PC-3 (cell line): ENCODE results near the gene SPR. TPM values are rescaled to one million over a fixed set of nuclear protein-coding genes. Genes with fewer than 3 reads are reported as not detected.
"Not testable (repeated sequence)": the region's sequence is repeated elsewhere in the genome, so short reads cannot be mapped to it uniquely, and the experiment has no call there.

Experiments used
- ATAC-seq: fragments of 200-7000 bp; cut with Tn5 transposase; 2 replicates; pipeline ENCODE4 v1.9.1; 2020; ENCODE audit warnings: mild to moderate bottlenecking, moderate library complexity
- BruUV-seq: library from RNA; stranded (reverse); fragments of 400-500 nt; replicated peaks from 2 replicates; lab custom pipeline; 2021; lab: Mats Ljungman, UMichigan
- CTCF ChIA-PET: fragments of 300-600 bp; sonication (Branson Sonifier 250); formaldehyde crosslinking; loops from one replicate; lab custom pipeline; 2022; ENCODE audit warnings: antibody characterized with exemption; lab: Charles Lee
- POLR2A ChIA-PET: fragments of 300-600 bp; sonication (Branson Sonifier 250); formaldehyde crosslinking; loops from one replicate; lab custom pipeline; 2022; ENCODE audit warnings: antibody characterized with exemption; ENCODE audit not compliant: unreplicated experiment; lab: Charles Lee
- DNase-seq: peaks from one replicate; pipeline ENCODE4 v3.0.0-alpha.2; 2015
- H2AFZ ChIP-seq: fragments of 300-600 bp; sonication (generic); 2 replicates; pipeline ENCODE4 v1.6.0; 2016; ENCODE audit warnings: antibody characterized with exemption, low read length
- H3F3A ChIP-seq: fragments of 300-600 bp; sonication (generic); one replicate; pipeline ENCODE4 v1.6.0; 2017; ENCODE audit warnings: antibody characterized with exemption, low read length, control low read depth, mild to moderate bottlenecking; ENCODE audit not compliant: unreplicated experiment
- H3K27ac ChIP-seq: fragments of 300-600 bp; sonication (generic); 2 replicates; pipeline ENCODE4 v1.5.1; 2016; ENCODE audit warnings: mild to moderate bottlenecking, low read length
- H3K27me3 ChIP-seq: fragments of 300-600 bp; sonication (generic); 2 replicates; pipeline ENCODE4 v1.6.1; 2016; ENCODE audit warnings: low read length, mixed read lengths
- H3K36me3 ChIP-seq: fragments of 300-600 bp; sonication (generic); 2 replicates; pipeline ENCODE4 v1.6.1; 2016; ENCODE audit warnings: low read depth, mixed run types, low read length, mixed read lengths
- H3K4me1 ChIP-seq: fragments of 300-600 bp; sonication (generic); 2 replicates; pipeline ENCODE4 v1.5.1; 2016; ENCODE audit warnings: low read length; ENCODE audit not compliant: insufficient read depth
- H3K4me2 ChIP-seq: fragments of 300-600 bp; sonication (generic); 2 replicates; pipeline ENCODE4 v1.6.0; 2016; ENCODE audit warnings: low read length
- H3K4me3 ChIP-seq: fragments of 300-600 bp; sonication (generic); 2 replicates; pipeline ENCODE4 v1.5.1; 2016; ENCODE audit warnings: mild to moderate bottlenecking, low read length, mixed read lengths
- H3K79me2 ChIP-seq: fragments of 300-600 bp; sonication (generic); 2 replicates; pipeline ENCODE4 v1.6.1; 2017; ENCODE audit warnings: low read length, mixed read lengths
- H3K9ac ChIP-seq: fragments of 300-600 bp; sonication (generic); 2 replicates; pipeline ENCODE4 v1.6.0; 2016; ENCODE audit warnings: mild to moderate bottlenecking, low read length
- H3K9me2 ChIP-seq: fragments of 300-600 bp; sonication (generic); replicated peaks from 2 replicates; pipeline ENCODE4 v1.6.1; 2016; ENCODE audit warnings: mixed run types, low read length, mixed read lengths
- H3K9me3 ChIP-seq: fragments of 300-600 bp; sonication (generic); 2 replicates; pipeline ENCODE4 v1.6.1; 2016; ENCODE audit warnings: low read length, mixed read lengths
- H4K20me1 ChIP-seq: fragments of 300-600 bp; sonication (generic); 2 replicates; pipeline ENCODE4 v1.6.1; 2016; ENCODE audit warnings: low read length, mixed read lengths
- CTCF ChIP-seq: fragments of 300-600 bp; sonication (generic); conservative IDR thresholded peaks from 2 replicates; pipeline ENCODE4 v1.5.1; 2017; ENCODE audit warnings: antibody characterized with exemption, low read depth, mild to moderate bottlenecking, low read length
- EZH2 ChIP-seq: fragments of 300-600 bp; sonication (generic); IDR thresholded peaks from one replicate; pipeline ENCODE4 v1.6.1; 2017; ENCODE audit warnings: antibody characterized with exemption, mild to moderate bottlenecking, low read length; ENCODE audit not compliant: unreplicated experiment
- EZH2phosphoT487 ChIP-seq: fragments of 300-600 bp; sonication (generic); IDR thresholded peaks from 2 replicates; pipeline ENCODE4 v1.6.1; 2018; ENCODE audit warnings: mild to moderate bottlenecking, antibody characterized with exemption, low read length, borderline replicate concordance
- intact Hi-C: fragments of 100-400 bp; cut with micrococcal nuclease; formaldehyde crosslinking; loops from 2 replicates; pipeline ENCODE4 v1.9.0; 2023
- total RNA-seq: library from RNA; depleted of rRNA; stranded (reverse); fragments of >200 nt; gene quantifications from 2 replicates; pipeline ENCODE4 v1.2.3, GENCODE V29; 2014

The SPR gene
- total RNA-seq, 1 experiment from 2014 or later, result 69.4 TPM

- CTCF ChIA-PET, result no interaction called here
- no peaks in the 10 kb centered on the region for H3K79me2 ChIP-seq
Observed at GRCh38 chr2:72900191-72900825, 13.1 kb downstream of the SPR start.

GRCh38 chr2:72901426-72901825 lies 14.2 kb downstream of the SPR start:
- no peaks in the 10 kb centered on the region for H3F3A ChIP-seq
- ChIA-PET CTCF (no interaction called here), POLR2A (no interaction called here)
- intact Hi-C loops, result no loop called here
- H3K9ac ChIP-seq, result no peak overlapping the region
- H3K9me2 ChIP-seq, result no peaks in the 10 kb centered on the region
- H3K9me3 ChIP-seq, result no peaks in the 10 kb centered on the region
- BruUV-seq, result no TSS peak
- 0 out of 2 replicates have a peak, but pooled peaks cover under 1% of the 10 kb centered on the region for H3K4me1 ChIP-seq
- no peaks in the 10 kb centered on the region for H3K79me2 ChIP-seq
- ATAC-seq (no peak), DNase-seq (no peak)
- no peaks in the 10 kb centered on the region for H4K20me1 ChIP-seq
- H3K36me3 ChIP-seq, result no peaks in the 10 kb centered on the region
- H3K4me3 ChIP-seq, result no peak overlapping the region
- no peak for TF ChIP-seq EZH2
- TF ChIP-seq CTCF, result no peak
- TF ChIP-seq EZH2phosphoT487, result no peak
- no peak overlapping the region for H3K4me2 ChIP-seq
- no peak overlapping the region for H3K27ac ChIP-seq
- no peak overlapping the region for H2AFZ ChIP-seq
- peaks cover 39% of the 10 kb centered on the region for H3K27me3 ChIP-seq

More at GRCh38 chr2:72900191-72900825, 13.1 kb downstream of the SPR start:
- H3K27ac ChIP-seq, result no peak overlapping the region
- H4K20me1 ChIP-seq, result no peaks in the 10 kb centered on the region
- POLR2A ChIA-PET, result no interaction called here
- no TSS peak for BruUV-seq
- H3K4me1 ChIP-seq, result peaks cover 12% of the 10 kb centered on the region
- H3K27me3 ChIP-seq, result peaks cover 35% of the 10 kb centered on the region
- intact Hi-C loops, result no loop called here
- no peak overlapping the region for H2AFZ ChIP-seq
- no peaks in the 10 kb centered on the region for H3K9me2 ChIP-seq
- TF ChIP-seq EZH2 (no peak), EZH2phosphoT487 (no peak), CTCF (no peak)
- ATAC-seq (no peak), DNase-seq (no peak)
- no peaks in the 10 kb centered on the region for H3K36me3 ChIP-seq
- H3K4me2 ChIP-seq, result no peak overlapping the region
- no peaks in the 10 kb centered on the region for H3K9me3 ChIP-seq
- no peaks in the 10 kb centered on the region for H3F3A ChIP-seq
- no peak overlapping the region for H3K4me3 ChIP-seq
- H3K9ac ChIP-seq, result no peak overlapping the region

GRCh38 chr2:72907369-72907768 lies 20.2 kb downstream of the SPR start:
- H3K4me2 ChIP-seq, CTCF ChIA-PET, H3K9ac ChIP-seq, H3K4me1 ChIP-seq, H4K20me1 ChIP-seq, H3K27ac ChIP-seq, H3K9me3 ChIP-seq, H3F3A ChIP-seq, BruUV-seq, H3K36me3 ChIP-seq, intact Hi-C loops, H3K79me2 ChIP-seq, H2AFZ ChIP-seq, ATAC-seq, H3K9me2 ChIP-seq, POLR2A ChIA-PET, H3K4me3 ChIP-seq, DNase-seq: not testable (repeated sequence)
- H3K27me3 ChIP-seq, result peaks cover 62% of the 10 kb centered on the region
